Mucosa of descending colon (tissue), 3 donors: ENCODE results near the gene ST6GALNAC1. TPM values are rescaled to one million over a fixed set of nuclear protein-coding genes. Genes with fewer than 3 reads are reported as not detected.
A peak's percentile ranks its signal among the peaks of the same experiment; 100 is the strongest.

Experiments
- ATAC-seq: fragments of 200-7000 bp; cut with Tn5 transposase; one replicate; pipeline ENCODE4 v1.9.1; 2020; ENCODE audit warnings: mild to moderate bottlenecking, moderate library complexity
- DNase-seq, 3 donors: peaks; one replicate each; pipeline ENCODE4 v3.0.0-alpha.2; 2020
- H3K36me3 ChIP-seq: fragments of 200-600 bp; one replicate; pipeline ENCODE4 v1.8.0; 2021; ENCODE audit warnings: low read depth, mild to moderate bottlenecking
- H3K4me1 ChIP-seq: fragments of 200-600 bp; one replicate; pipeline ENCODE4 v1.8.0; 2021; ENCODE audit warnings: low read depth, mild to moderate bottlenecking
- H3K4me3 ChIP-seq: fragments of 200-600 bp; one replicate; pipeline ENCODE4 v1.8.0; 2021; ENCODE audit warnings: mild to moderate bottlenecking
- H3K9me3 ChIP-seq: fragments of 200-600 bp; one replicate; pipeline ENCODE4 v1.8.0; 2021; ENCODE audit warnings: mild to moderate bottlenecking
- intact Hi-C, 2 donors: fragments of 100-400 bp; cut with DNase I in 1 of 2; cut with micrococcal nuclease in 1 of 2; formaldehyde crosslinking; loops; one replicate each; pipeline versions ENCODE4 v1.11.0 to v1.11.1; 2022; cut with DNase I, micrococcal nuclease
- total RNA-seq, 3 donors: library from RNA; stranded (reverse); fragmentation: NEBNext Ultra II Directional in 2 of 3; extraction: Animal tissue kit (Norgen Biotek cat#: 25700) in 2 of 3; gene quantifications; one replicate each; pipeline versions ENCODE4 v1.2.1 to v1.2.4, GENCODE V29; 2021 to 2023
- TF ChIP-seq, protein P1 (sequence below): fragments of 200-600 bp; IDR thresholded peaks from one replicate; pipeline ENCODE4 v1.8.0; 2022; ENCODE audit warnings: antibody characterized with exemption, mild to moderate bottlenecking
- donor health status: DM: no; HTN: no; CAD: no; lungs with moderate emphysema.
- donor health status: DM: no; HTN: no; CAD: no.
- donor health status: DM: no; HTN: yes; CAD: no.

The ST6GALNAC1 gene
- total RNA-seq, 3 donors from 2014 or later: 90.2 to 363 (median 336) TPM

DNA sequence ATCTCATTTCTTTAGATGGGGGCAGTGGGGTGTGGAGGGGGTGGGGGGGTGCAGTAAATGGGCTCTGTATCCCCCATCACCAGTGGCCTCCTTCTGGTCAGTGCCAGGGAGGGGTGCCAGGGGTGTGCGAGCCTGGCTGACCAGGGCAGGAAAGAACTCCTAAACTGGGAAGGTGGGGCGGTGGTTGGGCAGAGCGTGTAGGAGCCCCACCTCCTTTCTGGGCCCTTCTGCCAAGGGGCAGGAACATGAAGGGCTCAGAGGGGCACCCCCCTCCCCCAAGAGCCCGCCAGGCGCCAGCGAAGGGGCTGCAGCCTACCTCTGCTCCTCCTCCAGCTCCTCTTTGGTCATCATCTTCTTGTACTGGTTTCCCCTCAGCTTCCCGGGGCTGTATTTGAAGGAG, 41.2 kb upstream of the ST6GALNAC1 start:
- no peak for ATAC-seq

DNA sequence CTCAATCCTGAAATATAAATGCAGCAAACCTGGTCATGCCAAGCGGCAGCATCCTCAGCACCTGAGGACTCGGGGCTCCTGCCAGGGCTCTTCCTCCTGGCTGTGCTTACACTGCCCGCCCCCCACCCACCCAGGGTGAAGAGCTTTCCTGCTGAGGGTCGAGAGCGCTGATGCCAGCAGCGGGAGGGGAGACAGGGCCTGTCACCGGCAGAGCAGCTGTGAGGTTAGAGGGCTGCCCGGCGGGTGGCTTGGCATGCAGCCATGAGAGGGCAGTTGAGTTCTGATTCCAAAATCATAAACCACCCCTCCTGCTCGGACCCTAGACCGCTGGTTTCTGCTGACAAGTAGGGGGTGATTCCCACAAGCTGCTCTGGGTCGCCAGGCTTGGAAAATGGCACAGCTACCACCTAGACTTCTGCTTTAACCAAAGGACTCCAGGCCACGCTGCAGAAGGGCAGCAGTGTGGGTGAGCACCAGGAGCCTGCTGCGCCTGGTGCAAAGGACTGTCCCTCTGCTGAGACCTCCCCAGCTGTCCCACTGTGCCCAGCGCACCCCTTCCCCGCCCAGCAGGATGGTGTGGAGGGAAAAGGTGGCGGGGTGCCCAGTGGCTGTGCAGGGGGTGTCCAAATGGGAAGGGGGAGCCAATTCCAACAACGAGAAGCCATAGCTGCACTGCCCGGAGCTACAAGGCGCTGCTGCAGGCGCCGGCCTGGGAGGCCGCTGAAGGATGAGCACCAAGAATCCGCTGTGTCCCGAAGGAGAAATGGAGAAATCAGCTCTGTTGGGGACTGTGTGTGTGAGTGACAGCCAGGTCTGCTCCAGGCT, 40.6 kb upstream of the ST6GALNAC1 start:
- peak in 1 of 3 donors; percentile 38 for DNase-seq
- no peak for ATAC-seq
- Histone ChIP-seq H3K4me3 (no peak overlapping the region), H3K36me3 (no peaks in the 10 kb centered on the region), H3K9me3 (no peaks in the 10 kb centered on the region), H3K4me1 (peaks cover 10% of the 10 kb centered on the region)
- intact Hi-C loops: no loop called here
- TF ChIP-seq, protein P1, sequence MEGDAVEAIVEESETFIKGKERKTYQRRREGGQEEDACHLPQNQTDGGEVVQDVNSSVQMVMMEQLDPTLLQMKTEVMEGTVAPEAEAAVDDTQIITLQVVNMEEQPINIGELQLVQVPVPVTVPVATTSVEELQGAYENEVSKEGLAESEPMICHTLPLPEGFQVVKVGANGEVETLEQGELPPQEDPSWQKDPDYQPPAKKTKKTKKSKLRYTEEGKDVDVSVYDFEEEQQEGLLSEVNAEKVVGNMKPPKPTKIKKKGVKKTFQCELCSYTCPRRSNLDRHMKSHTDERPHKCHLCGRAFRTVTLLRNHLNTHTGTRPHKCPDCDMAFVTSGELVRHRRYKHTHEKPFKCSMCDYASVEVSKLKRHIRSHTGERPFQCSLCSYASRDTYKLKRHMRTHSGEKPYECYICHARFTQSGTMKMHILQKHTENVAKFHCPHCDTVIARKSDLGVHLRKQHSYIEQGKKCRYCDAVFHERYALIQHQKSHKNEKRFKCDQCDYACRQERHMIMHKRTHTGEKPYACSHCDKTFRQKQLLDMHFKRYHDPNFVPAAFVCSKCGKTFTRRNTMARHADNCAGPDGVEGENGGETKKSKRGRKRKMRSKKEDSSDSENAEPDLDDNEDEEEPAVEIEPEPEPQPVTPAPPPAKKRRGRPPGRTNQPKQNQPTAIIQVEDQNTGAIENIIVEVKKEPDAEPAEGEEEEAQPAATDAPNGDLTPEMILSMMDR: no peak

More for the DNA sequence above, 41.2 kb upstream of the ST6GALNAC1 start:
- TF ChIP-seq, protein P1: no peak
- Histone ChIP-seq H3K4me3 (no peak overlapping the region), H3K36me3 (no peaks in the 10 kb centered on the region), H3K4me1 (peaks cover 8% of the 10 kb centered on the region), H3K9me3 (no peaks in the 10 kb centered on the region)
- intact Hi-C loops: no loop called here
- DNase-seq: peak in 1 of 3 donors; percentile 40

DNA sequence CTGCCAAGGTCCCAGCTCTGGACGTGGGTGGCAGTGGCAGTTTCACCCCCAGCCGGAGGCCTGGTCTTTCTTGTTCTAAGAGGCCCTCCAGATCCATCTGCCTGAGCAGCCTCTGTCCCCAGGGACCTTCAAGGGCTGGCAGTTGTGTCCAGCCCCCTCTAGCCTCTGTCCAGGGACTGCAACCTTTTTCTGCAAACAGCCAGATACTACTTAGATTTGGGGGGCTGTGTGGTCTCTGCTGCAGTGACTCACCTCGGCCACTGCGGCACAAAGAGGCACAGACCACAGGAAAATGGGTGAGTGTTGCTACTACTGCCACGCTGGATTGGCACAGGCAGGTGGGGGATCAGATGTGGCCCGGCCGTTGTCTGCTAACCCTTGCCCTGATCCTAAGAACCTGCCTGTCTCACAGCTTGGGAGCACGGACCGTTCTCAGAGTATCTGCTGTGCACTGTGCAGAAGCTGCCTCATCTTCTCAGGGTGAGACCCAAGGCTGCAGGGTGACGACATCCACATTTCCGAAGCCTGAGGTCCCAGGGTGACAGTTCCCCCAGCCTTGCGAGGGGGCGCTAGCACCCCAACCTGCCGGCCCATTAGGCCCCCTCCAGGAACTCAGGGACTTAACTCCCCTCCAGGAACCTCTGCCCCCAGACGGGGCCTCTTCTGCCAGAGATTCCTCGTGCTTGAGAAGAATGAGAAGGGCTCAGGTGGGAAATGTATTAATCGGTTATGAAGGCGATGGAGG, 39.6 kb upstream of the ST6GALNAC1 start:
- no peak for ATAC-seq
- intact Hi-C loops: no loop called here
- Histone ChIP-seq H3K36me3 (no peaks in the 10 kb centered on the region), H3K4me3 (no peak overlapping the region), H3K4me1 (peaks cover 18% of the 10 kb centered on the region), H3K9me3 (no peaks in the 10 kb centered on the region)
- peak in 1 of 3 donors; percentile 25 for DNase-seq
- TF ChIP-seq, protein P1: no peak

DNA sequence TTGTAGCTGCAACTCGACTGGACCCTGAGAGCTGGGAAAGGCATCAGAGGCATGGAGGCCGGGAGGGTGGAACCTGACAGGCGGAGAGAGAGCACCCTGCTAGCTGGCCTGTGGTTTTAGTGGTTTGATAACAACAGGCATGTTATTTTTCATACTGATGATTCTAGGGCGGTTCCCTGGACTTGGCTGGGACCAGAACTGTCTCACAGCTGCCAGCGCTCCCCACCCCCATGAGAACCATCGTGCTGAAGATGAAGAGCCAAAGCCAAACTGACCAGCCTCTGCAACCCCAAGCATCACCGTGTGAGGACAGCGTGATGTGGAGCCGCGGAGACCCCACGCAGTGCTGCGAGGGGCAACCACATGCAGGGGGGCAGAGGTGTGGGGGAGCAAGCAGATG, 38.7 kb upstream of the ST6GALNAC1 start:
- peak in 1 of 3 donors; percentile 35 for DNase-seq
- Histone ChIP-seq H3K4me1 (peaks cover 18% of the 10 kb centered on the region), H3K9me3 (no peaks in the 10 kb centered on the region), H3K36me3 (no peaks in the 10 kb centered on the region), H3K4me3 (no peak overlapping the region)
- intact Hi-C loops: no loop called here
- TF ChIP-seq, protein P1: no peak
- ATAC-seq: no peak

DNA sequence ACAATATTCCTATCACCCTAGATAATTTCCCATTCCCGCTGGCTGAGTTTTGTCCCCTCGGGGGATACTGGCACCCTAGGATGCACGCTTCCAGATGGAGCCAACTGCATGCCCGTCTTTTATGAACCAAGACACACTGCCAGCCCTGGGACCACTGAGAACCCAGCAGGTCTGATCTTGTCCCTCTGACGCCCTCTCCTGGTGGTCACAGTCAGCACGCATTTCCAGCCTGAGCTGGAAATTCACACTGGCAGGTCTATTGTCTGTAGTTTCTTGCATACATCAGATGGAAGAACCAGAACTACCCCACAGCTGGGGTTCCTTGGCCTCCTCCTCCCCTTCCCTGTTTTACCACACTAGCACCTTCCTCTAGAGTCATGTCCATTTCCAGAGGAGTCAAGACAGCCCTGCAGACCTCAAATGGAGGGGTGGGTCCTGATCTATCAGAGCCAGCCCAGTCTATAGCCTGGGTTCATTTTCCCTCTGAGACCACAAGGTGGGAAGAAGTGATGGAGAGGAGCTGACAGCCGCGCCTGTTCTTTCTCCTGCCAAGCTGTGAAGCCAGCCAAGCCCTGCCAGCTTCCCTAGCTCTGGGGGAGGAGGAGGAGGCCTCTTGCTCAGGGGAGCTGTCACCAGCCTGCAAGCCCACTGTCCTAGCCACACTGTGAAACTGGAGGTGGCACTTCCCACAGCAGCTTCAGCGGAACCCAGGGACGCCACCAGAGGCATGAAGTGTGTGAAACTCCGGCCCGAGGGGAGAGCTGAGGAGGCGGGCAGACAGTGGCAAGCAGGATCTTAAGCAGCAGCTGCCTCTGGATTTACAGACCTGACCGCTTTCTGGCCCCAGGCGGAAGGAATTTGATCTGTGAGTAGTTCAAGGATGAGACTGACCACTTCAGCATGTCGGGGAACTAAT, 37.9 kb upstream of the ST6GALNAC1 start:
- no peak overlapping the region for H3K4me3 ChIP-seq
- TF ChIP-seq, protein P1: peak; percentile 77
- peak; percentile 63 for ATAC-seq
- peak; percentile 74 to 90 (median 84) for DNase-seq
- intact Hi-C loops: no loop called here
- H3K36me3 ChIP-seq: no peaks in the 10 kb centered on the region
- peaks cover 18% of the 10 kb centered on the region for H3K4me1 ChIP-seq
- no peaks in the 10 kb centered on the region for H3K9me3 ChIP-seq
